ENCODE results near the gene SMIM29. TPM values are rescaled to one million over a fixed set of nuclear protein-coding genes. Genes with fewer than 3 reads are reported as not detected.
A peak's percentile ranks its signal among the peaks of the same experiment; 100 is the strongest.

SMIM29 gene
- total and polyA plus RNA-seq, 10 of the 15 experiments (the other 5 are each of a cell fraction or from before 2014, with no cell fraction given) = 7.1 to 30.0 (median 16.2) TPM

GRCh38 chr6:34289137-34289536 lies 40.3 kb upstream of the SMIM29 start:
- CTCF ChIA-PET = interaction anchor here (0.6 to 1.3 kb wide), 3 partner anchors 12 to 320 kb away, joined by 3 read pairs; no protein-coding TSS in a partner anchor
- no TSS peak for BruUV-seq (replicated peaks)
- 92% methylated on average over 11 of the region's 11 CpGs for WGBS (ENCODE audit: insufficient coverage, insufficient replicate concordance, low lambda C conversion rate, missing lambda C conversion rate)
- no peak for TF ChIP-seq ZBED1 (IDR thresholded peaks at IDR 0.05; ENCODE audit: borderline replicate concordance)
- no peak for TF ChIP-seq ZNF592 (IDR thresholded peaks at IDR 0.05)
- TF ChIP-seq BRCA1 (IDR thresholded peaks at IDR 0.05; ENCODE audit: low read depth, low read length) = no peak
- no peak for TF ChIP-seq EED (IDR thresholded peaks at IDR 0.05; ENCODE audit: low read depth)
- TF ChIP-seq ZNF207 (IDR thresholded peaks at IDR 0.05; ENCODE audit: borderline replicate concordance) = no peak
- TF ChIP-seq POU2F2 (IDR thresholded peaks at IDR 0.05; ENCODE audit: borderline replicate concordance, low read depth, low read length) = no peak
- no peak for TF ChIP-seq E2F8 (IDR thresholded peaks at IDR 0.05; ENCODE audit: low read depth, partially characterized antibody)
- TF ChIP-seq CBX5 (IDR thresholded peaks at IDR 0.05; ENCODE audit: low read depth) = no peak
- no peak for TF ChIP-seq SP1 (IDR thresholded peaks at IDR 0.05; ENCODE audit: low read depth, low read length)
- TF ChIP-seq PAX5 (IDR thresholded peaks at IDR 0.05; ENCODE audit: borderline replicate concordance, low read depth, low read length) = no peak
- TF ChIP-seq GATAD2B (conservative IDR thresholded peaks at IDR 0.05; ENCODE audit: low read depth) = no peak
- TF ChIP-seq PRDM15 (CRISPR knock-in tag; IDR thresholded peaks at IDR 0.05) = no peak
- no peak for TF ChIP-seq RAD51 (IDR thresholded peaks at IDR 0.05)
- no peak for TF ChIP-seq RB1 (IDR thresholded peaks at IDR 0.05; ENCODE audit: borderline replicate concordance)

More at GRCh38 chr6:34289137-34289536, 40.3 kb upstream of the SMIM29 start:
- intact Hi-C loops (cut with micrococcal nuclease; ENCODE audit: unreplicated experiment) (no loop called here), in situ Hi-C loops (cut with MboI) (no loop called here)
- Histone ChIP-seq H4K20me1 (ENCODE audit: control insufficient read depth, insufficient read depth) (no peaks in the 10 kb centered on the region), H2AFZ (ENCODE audit: control insufficient read depth, low read depth, low read length) (no peak overlapping the region), H3K9ac (ENCODE audit: control insufficient read depth, insufficient read depth, low read length) (no peak overlapping the region; the same call in 1 of the 2 replicates), H3K4me3 (peak overlapping the region; percentile 12; the same call in 1 of the 2 replicates), H3K4me1 (ENCODE audit: control insufficient read depth, insufficient read depth, low read length) (peaks cover 27% of the 10 kb centered on the region), H3K79me2 (ENCODE audit: control insufficient read depth, insufficient read depth, low read length) (no peaks in the 10 kb centered on the region), H3K4me2 (ENCODE audit: control insufficient read depth, insufficient read depth) (peak overlapping the region; percentile 58; the same call in 1 of the 2 replicates), H3K27me3 (replicated peaks in 1 of 2; ENCODE audit: control insufficient read depth in 2 of 2, insufficient read depth in 2 of 2, low read length in 1 of 2) (no peaks in the 10 kb centered on the region), H3K9me3 (replicated peaks; ENCODE audit: control insufficient read depth, insufficient read depth, low read length) (no peaks in the 10 kb centered on the region), H3K27ac (ENCODE audit: control insufficient read depth, insufficient read depth) (peak overlapping the region; percentile 77), H3K36me3 (ENCODE audit: control insufficient read depth in 2 of 2, insufficient read depth in 2 of 2, low read length in 1 of 2) (peaks cover 4 to 14% of the 10 kb centered on the region in 2 experiments)
- RAD21 ChIA-PET (ENCODE audit: unreplicated experiment) = interaction anchor here (1.1 to 1.6 kb wide), 2 partner anchors 11 to 40 kb away, joined by 3 to 5 read pairs; partner anchors contain the start of gene SMIM29
- FAIRE-seq = no peak
- no peak for ATAC-seq
- DNase-seq (ENCODE audit: low read depth, low spot score) = no peak
- SMC1A ChIA-PET (ENCODE audit: uncharacterized antibody, unreplicated experiment) = interaction anchor here (0.8 to 1.4 kb wide), 5 partner anchors 29 to 137 kb away, joined by 3 to 6 read pairs (median 3); partner anchors contain the start of gene RPS10
- POLR2A ChIA-PET = no interaction called here
